Measurements from ENCODE around the gene PRR5L.
A peak's percentile ranks its signal among the peaks of the same experiment; 100 is the strongest.
"Not testable (repeated sequence)": the region's sequence is repeated elsewhere in the genome, so short reads cannot be mapped to it uniquely, and the experiment has no call there.

Gene PRR5L

DNA sequence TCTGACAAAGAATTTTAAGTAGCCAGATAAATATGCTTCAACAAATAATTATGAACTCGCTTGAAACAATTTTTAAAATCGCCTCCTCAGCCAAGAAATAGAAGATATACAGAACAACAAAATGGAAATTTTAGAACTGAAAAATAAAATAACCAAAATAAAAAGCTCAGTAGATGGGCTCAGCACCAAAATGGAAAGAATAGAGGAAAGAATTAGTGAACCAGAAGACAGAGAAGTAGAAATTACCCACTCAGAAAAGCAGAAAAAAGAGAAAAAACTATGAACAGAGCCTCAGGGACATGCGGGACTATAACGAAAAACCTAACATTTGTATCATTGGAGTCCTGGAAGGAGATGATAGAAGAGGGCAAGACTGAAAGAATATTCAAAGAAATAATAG is 14.2 kb upstream of the PRR5L start:
- DNase-seq (ENCODE audit: low spot score), result no peak

DNA sequence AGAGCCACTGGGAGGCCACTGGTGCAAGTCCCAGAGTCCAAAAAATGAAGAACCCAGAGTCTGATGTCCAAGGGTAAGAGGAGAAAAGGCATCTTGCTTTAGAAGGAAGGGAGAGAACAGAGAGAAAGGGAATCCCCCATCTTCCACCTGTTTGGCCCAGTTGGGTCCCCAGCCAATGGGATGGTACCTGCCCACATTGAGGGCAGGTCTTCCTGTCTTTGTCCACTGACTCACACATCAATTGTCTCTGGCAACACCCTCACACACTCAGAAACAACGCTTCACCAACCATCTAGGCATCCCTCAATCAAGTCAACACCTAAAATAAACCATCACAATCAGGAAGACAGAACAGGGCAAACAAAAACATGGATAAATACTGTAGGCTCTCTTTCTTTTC is 13.2 kb upstream of the PRR5L start:
- DNase-seq (ENCODE audit: low spot score), result no peak

DNA sequence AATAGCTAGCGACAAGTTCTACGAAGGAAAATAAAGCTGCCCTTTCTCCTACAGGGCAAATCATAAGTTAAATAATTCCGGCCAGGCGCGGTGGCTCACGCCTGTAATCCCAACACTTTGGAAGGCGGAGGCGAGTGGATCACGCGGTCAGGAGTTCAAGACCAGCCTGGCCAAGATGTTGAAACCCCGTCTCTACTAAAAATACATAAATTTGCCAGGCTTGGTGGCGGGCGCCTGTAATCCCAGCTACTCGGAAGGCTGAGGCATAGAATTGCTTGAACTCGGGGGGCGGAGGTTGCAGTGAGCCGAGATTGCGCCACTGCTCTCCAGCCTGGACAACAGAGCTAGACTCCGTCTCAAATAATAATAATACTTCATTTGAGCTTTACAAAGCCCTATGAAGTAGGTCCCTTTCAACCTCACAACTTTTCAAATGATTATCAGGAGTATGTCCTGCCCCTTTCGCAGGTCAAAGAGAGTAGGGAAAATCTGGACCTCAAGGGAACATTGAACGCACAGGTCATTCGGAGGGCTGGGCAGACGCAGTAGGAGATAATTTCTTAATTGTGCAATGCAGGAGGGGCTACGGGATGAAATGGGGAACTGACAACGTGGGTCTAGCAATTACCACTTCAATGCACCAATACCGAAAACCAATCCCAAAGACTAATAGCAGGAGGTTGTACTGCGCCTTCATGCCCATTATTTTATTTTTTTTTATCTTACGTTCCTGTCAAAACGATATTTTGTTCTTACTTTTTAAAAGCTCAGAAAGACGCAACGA is 7.5 kb upstream of the PRR5L start:
- DNase-seq (ENCODE audit: low spot score), result no peak

DNA sequence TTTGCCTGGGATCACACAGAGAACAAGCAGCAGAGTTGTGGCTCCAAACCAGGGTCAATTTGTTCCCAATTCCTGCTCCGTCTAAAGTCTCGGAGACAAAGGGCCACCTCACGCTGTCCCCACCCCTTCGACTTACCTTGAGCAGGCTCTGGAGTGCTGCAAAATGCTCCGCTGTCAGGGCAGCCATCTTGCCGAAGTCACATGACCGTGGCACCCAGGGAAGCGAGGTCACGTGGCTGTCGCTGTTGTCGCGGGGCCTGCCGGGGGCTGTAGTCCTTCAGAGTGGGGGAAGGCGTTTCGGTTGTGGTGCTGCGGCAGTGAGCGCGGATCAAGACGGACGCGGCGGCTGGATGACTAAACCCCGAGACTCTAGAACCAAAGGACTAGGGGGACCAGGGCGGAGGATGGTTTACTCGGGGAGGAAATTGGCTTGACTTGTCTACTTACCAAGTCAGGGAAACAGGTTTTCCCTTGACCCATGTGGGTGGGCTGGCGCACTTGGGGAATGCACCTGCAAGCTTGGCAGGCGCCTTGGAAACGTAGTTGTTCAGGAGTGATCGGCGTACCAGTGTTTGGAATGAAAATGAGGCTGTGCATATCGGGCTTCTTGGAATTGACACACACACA is 6.7 kb upstream of the PRR5L start, which contains the start of gene COMMD9:
Gene COMMD9, minus strand, starts transcription at position 199 of the 627 bp plus-strand sequence. Its CDS starts 12 bp downstream, at position 187.
- DNase-seq (ENCODE audit: low spot score), result peak; percentile 95

DNA sequence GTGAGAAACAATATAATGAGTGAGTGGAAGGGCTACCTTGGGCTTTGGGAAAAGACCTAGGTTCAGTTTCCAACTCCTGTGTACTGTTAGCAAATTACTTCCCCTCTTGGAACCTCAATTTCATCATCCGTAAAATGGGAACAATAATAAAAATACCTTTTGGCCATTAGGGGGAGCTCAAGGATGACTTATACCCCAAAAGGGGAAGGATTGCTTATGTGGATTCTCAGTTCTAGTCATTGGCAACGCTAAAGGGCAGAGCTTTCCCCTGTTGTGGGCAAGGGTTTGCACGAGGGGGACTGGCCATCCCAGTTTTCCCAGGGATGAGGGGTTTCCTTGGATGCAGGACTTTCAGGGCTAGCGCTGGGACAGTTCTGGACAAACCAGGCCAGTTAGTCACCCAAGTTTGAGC is 3.8 kb upstream of the PRR5L start:
- peak; percentile 55 for DNase-seq (ENCODE audit: low spot score)

DNA sequence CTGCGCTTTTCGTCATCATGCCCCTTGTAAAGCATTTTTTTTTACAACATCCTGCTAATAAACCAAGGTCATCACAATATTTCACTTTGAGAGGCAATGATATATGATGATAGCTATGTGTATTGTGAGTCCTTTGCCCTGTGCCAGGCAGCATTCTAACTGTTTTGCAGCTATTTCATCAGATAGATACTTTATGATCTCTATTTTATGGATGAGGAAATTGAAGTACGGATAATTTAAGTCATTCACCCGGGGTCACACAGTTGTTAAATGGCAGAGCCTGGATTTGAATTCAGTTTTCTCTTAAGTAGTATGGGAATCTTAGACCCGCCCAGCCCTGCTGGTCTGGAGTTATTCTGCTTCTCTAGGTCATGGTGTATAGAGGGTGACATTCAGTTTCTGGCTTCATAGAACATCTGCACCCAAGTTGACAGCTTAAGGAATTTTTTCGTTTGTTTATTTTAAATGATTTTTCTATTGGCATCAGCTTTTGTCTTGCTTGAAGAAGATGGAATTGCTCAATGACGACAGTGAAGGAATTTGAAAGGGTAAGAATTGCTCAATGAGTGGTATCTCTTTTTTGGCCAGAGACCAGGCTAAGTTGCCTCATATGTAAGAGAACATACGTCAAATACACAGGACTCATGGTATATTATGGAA is 926 bp downstream of the PRR5L start:
- no peak for DNase-seq (ENCODE audit: low spot score)

DNA sequence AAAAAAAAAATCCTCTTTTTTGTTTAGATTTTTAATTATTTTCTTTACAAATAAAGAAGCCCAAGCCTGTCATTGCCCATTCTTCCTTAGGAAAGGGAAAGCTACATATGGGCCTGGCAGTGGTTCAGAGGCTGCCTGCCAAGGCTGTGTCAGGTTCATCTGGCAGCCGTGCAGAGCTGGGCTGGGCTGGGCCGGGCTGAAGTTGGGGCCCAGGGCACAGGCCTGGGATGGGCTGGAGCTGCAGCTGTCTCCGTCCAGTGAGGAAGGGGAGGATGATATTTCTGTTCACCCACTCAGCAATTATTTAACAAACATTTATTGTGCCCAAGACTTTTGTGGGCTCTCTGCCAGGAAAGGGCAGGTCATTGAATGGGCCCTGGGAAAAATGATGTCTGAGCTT is 4.6 kb downstream of the PRR5L start:
- no peak for DNase-seq (ENCODE audit: low spot score)

DNA sequence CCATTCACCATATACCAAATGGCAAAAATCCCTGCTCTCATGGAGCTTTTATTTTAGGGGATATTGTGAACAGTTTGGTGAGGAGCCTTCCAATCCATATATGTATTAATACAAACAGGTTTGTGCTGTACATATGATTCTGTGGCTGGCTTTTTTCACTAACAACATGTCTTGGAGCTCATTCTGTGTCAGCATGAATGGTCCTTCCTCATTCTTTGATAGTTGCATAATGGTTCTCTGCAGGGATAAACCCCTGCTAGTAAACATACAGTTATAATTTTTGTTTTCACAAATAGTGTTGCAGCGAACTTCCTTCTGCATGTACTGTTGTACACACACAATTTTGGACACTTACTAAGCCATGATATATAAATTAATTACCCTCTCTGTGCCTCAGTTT is 8.3 kb downstream of the PRR5L start:
- DNase-seq (ENCODE audit: low spot score), result no peak

DNA sequence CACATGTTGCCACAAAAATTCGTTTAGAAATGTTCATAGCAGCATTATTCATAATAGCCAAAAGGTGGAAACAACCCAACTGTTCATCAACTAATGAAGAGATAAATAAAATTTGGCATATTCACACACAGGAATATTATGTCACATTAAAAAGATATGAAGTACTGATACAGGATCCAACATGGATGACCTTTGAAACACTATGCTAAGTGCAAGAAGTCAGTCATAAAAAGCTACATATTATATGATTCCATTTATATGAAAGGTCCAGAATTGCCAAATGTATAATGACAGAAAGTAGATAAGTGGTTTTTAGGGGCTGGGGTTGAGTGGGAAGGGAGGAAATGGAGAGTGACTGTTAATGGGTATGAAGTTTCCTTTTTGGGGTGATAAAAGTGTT is 9.0 kb downstream of the PRR5L start:
- no peak for DNase-seq (ENCODE audit: low spot score)

DNA sequence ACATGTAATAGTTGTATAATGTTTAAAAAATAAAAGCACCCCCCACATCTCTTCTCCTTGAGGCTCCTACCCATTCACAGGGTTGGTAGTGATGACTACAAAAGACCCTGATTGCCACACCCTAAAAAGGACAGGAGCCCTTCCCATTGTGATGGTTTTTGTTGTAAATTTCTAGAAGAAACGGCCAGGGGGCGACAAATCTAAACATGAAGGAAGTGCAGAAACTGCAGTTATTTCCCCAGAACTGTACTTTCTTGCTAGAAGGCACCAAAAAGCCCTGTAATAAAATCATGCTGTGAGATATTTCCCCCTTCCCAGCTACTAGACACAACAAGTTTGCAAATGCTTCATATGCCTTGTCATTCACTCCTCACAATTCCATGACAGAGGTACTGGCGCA is 10.8 kb downstream of the PRR5L start:
- no peak for DNase-seq (ENCODE audit: low spot score)

DNA sequence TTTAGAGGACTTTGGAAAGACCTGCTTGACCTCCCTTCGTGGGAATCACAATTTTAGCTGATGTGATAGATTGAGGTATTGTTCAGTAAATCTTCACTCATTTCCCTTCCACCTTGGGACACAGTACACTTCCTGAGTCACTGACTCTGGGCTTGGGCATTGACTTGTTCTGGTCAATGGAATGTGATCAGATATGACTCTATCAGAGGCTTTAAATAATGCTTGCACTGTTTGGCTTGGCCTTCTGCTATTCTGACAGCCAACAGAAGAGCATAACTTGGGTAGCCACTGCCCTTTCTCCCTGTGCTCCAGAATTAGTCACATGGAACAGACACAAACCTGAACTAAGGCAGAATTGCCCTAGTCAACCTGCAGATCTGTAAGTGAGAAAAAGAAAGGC is 12.5 kb downstream of the PRR5L start:
- DNase-seq (ENCODE audit: low spot score), result no peak

DNA sequence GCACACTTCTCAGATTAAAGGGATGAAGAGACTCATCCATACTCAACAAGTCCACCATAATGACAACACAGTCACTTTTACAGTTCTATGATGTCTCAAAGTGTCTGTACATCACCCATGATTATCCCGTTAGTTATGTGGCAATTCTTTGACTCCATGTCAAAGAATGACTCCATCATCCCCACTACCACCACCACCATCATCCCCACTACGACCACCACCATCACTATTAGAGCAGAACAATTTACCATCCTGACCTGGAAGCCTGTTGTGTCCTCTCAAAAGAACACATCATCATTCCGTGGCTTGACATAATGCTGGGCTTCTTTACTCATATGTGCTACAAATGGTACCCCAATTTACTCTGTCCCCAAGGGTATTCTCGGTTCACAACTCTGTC is 13.7 kb downstream of the PRR5L start:
- DNase-seq (ENCODE audit: low spot score), result no peak

DNA sequence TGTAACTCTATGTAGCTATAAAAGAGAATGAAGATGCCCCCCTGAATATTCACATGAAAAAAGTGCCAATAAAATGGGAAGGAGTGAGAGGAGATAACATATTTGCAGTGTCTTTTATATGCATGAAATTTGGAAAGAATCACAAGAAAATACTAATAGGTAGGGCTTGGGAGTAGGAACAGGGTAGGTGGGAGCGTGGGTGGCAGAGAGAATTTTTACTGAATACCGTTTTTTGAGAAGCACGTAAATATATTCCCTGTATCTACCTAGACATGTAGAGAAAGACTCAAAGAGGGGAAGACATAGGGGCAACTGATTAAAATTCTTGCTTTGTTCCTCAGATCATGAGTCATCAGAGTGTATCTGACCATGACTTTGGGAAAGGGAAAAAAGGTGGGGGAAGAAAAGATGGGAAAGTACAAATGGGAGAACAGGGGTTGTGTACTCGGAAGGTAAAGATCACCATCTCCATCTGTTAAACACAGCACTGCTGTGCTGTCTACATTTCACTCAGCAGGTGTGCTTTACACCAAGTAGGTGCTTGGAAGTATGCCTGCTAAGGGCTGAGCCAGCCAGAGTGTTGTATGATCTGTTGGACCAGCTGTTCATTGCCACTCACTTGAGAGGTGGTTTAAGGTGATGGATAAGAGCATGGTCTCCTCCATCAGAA is 16.0 kb downstream of the PRR5L start:
- no peak for DNase-seq (ENCODE audit: low spot score)

DNA sequence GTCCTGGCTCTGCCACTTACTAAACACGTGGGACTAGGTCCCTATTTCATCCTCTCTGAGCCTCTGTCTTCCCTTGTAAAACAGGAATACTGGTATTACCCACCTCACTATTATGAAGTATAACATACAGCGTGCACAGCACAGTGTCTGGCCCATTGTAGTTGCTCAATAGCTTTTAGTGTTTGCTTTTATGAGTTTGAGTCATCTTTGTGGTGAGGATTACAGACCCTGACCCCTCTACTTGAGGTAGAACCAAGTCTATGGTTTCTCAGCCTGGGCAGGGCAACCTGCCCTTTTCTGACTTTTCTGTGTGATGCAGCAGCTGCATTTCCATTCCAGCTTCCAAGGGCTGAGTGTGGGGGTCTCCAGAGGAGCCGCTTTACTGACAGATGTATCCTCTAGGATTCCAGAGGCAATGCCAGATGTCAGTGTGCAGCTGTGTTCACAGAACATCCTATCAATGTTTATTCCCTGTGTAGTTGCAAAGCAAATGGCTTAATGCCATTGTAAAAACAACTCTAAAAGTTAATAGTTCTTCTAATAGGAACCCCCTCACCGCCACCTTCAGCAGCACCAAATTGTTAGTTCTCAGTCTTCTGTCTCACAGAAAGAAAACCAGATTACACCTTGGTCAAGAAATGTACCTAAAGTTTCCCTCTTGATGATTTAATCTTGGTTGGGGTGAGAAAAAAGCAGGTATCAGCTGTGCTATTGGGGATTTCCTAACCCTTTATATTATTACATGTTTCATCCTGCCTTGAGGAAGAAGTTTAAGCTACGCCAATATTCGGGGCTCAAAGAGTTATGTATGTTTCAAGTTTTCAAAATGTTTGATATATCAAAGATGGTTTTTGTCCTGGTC is 16.8 kb downstream of the PRR5L start:
- DNase-seq (ENCODE audit: low spot score), result no peak

DNA sequence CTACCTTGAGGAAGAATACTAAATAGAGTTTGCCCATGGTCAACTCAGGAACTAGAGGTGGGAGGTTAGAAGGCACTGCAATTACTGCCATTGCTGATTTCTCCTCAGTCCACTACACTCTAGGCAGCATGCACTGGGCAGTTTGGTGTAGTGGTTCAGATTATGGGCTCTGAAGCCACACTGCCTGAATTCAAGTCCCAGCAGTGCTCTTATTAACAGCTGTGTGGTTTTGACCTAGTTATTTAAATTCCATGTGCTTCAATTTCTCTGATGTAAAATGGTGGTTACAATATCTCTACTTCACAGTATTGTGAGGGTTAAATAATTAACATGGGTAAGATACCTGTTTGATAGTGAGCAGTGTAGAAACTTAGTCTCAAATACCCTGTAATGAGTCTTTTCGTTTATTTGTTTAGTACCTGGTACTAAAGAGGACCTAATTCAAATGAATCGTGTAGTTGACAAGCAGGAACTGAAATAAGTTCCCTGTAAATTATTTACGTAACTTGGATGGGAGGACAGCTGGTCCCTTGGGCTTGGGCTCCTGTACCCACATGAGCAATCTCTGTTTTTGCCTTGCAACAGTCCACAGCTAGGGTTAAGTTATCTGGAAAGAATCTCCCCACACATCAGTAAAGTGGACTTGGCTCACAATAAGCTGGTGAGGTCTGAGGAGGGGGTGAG is 17.8 kb downstream of the PRR5L start:
- no peak for DNase-seq (ENCODE audit: low spot score)

DNA sequence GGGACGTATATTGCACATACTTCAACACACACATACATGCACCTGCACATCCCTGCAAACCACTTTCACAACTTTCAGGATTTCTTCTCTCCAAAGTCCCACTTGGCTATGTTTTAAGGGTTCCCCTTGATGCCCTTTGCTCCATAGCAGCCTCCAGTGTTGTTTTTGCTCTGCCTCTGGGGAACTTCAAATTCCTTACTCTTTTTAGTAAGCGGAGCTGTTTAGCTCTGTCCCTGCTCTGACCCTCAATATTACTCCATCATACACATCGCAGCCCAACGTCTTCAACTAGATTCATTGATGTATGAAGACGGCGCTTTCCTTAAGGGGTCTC is 18.3 kb downstream of the PRR5L start:
- no peak for DNase-seq (ENCODE audit: low spot score)

DNA sequence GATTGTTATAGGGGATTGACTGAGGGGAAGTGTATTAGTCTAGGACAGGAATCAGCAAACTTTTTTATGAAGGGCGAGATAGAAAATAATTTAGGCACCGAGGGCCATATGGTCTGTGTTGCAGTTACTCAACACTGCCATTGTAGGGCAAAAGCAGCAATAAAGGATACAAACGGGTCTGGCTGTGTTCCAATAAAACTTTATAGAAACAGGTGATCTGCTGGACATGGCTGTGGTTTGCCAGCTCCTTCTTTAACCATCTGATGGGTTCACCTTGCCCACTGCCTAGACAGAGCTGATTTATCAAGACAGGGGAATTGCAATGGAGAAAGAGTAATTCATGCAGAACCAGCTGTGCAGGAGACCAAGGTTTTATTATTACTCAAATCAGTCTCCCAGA is 20.0 kb downstream of the PRR5L start:
- no peak for DNase-seq (ENCODE audit: low spot score)

DNA sequence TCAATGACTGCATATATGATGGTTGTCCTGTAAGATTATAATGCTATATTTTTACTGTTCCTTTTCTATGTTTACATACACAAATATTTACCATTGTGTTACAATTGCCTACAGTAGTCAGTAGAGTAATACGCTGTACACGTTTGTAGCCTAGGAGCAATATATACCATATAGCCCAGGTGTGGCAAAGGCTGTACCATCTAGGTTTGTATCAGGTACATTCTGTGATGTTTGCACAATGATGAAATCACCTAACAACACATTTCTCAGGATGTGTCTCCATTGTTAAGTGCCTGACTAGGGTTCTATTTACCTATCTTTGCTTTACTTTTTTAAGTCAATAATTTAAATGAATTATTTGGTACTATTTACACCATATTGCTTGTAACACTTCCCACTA is 21.9 kb downstream of the PRR5L start:
- no peak for DNase-seq (ENCODE audit: low spot score)

DNA sequence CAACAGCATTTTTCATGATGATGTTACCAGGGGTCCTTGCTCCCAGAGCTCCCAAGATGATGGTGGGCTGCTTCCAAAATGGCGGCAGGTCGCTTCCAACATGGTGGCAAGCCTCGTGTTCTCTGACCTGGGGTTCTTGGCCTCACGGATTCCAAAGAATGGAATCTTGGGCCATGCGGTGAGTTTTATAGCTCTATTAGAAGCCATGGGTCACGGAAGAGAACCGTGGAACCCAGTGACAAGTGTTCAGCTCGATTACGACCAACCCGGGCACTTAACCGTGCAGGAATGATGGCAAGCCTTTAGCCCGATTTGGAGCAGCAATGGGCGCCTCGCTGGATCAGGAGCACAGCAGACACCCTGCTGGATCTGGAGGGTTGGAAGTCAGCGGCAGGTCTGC is 28.9 kb downstream of the PRR5L start:
- not testable (repeated sequence) for DNase-seq (ENCODE audit: low spot score)

DNA sequence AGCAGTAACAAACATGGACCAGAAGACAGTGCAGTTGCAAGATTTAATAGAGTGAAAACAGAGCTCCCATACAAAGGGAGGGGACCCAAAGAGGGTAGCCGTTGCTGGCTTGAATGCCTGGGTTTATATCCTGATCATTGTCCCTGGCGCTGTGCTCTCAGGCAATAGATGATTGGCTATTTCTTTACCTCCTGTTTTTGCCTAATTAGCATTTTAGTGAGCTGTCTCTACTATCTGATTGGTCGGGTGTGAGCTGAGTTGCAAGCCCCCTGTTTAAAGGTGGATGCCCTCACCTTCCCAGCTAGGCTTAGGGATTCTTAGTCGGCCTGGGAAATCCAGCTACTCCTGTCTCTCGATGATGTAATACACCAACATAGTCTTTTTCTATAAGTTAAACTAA is 29.3 kb downstream of the PRR5L start:
- not testable (repeated sequence) for DNase-seq (ENCODE audit: low spot score)
